CD4-positive, alpha-beta T cell treated with Interleukin-4 for 1 hour (primary cell): ENCODE results near the gene PPP3R2.
A peak's percentile ranks its signal among the peaks of the same experiment; 100 is the strongest.
"Not testable (repeated sequence)": the region's sequence is repeated elsewhere in the genome, so short reads cannot be mapped to it uniquely, and the experiment has no call there.

ENCODE experiments used
- DNase-seq, 2 donors: peaks; one replicate each; pipeline ENCODE4 v3.0.0-alpha.2; 2020 to 2022

Gene PPP3R2

GRCh38 chr9:101594796-101595195 is at the start of gene PPP3R2:
Gene PPP3R2, minus strand, starts transcription at chr9:101594969. Its CDS starts 48 bp downstream, at chr9:101594921.
- no peak for DNase-seq

GRCh38 chr9:101639785-101640665 is 45.3 kb upstream of the PPP3R2 start:
- DNase-seq, result no peak

GRCh38 chr9:101639311-101639710 is 44.5 kb upstream of the PPP3R2 start:
- DNase-seq, result no peak

- DNase-seq, result no peak
Measured at GRCh38 chr9:101636247-101636646, 41.5 kb upstream of the PPP3R2 start.

GRCh38 chr9:101635473-101635872 is 40.7 kb upstream of the PPP3R2 start:
- no peak for DNase-seq

GRCh38 chr9:101634741-101635409 is 40.1 kb upstream of the PPP3R2 start:
- no peak for DNase-seq

- DNase-seq, result no peak
Measured at GRCh38 chr9:101632611-101633010, 37.8 kb upstream of the PPP3R2 start.

- DNase-seq, result no peak
Measured at GRCh38 chr9:101631892-101632291, 37.1 kb upstream of the PPP3R2 start.

- no peak for DNase-seq
Measured at GRCh38 chr9:101629636-101630035, 34.9 kb upstream of the PPP3R2 start.

GRCh38 chr9:101628173-101628572 is 33.4 kb upstream of the PPP3R2 start:
- DNase-seq, result no peak

GRCh38 chr9:101626295-101626694 is 31.5 kb upstream of the PPP3R2 start:
- no peak for DNase-seq

GRCh38 chr9:101625876-101626275 is 31.1 kb upstream of the PPP3R2 start:
- DNase-seq, result no peak

- DNase-seq, result no peak
Measured at GRCh38 chr9:101620452-101620851, 25.7 kb upstream of the PPP3R2 start.

- no peak for DNase-seq
Measured at GRCh38 chr9:101618698-101619097, 23.9 kb upstream of the PPP3R2 start.

- no peak for DNase-seq
Measured at GRCh38 chr9:101605547-101605946, 10.8 kb upstream of the PPP3R2 start.

GRCh38 chr9:101604296-101604695 is 9.5 kb upstream of the PPP3R2 start:
- no peak for DNase-seq

- peak in 1 of 2 donors; percentile 37 for DNase-seq
Measured at GRCh38 chr9:101601904-101602765, 7.4 kb upstream of the PPP3R2 start.

- DNase-seq, result no peak
Measured at GRCh38 chr9:101593345-101593744, 1.4 kb downstream of the PPP3R2 start.

- no peak for DNase-seq
Measured at GRCh38 chr9:101592788-101593187, 2.0 kb downstream of the PPP3R2 start.

- no peak for DNase-seq
Measured at GRCh38 chr9:101591787-101592446, 2.9 kb downstream of the PPP3R2 start.

- DNase-seq, result no peak
Measured at GRCh38 chr9:101590901-101591300, 3.9 kb downstream of the PPP3R2 start.

- DNase-seq, result not testable (repeated sequence)
Measured at GRCh38 chr9:101590074-101590473, 4.7 kb downstream of the PPP3R2 start.
